DND-41 (cell line): ENCODE measurements around the gene SMIM44.

Experiments used
- ATAC-seq: fragments of 200-7000 bp; cut with Tn5 transposase; 3 replicates; pipeline ENCODE4 v1.9.1; 2021; ENCODE audit warnings: low read depth; ENCODE audit not compliant: insufficient read depth
- DNase-seq: peaks from one replicate; pipeline ENCODE4 v3.0.0-alpha.2; 2020
- H2AFZ ChIP-seq: 2 replicates; pipeline ENCODE4 v1.6.0; 2012; ENCODE audit warnings: low read depth, low read length
- H3K27ac ChIP-seq: 2 replicates; pipeline ENCODE4 v1.5.1; 2012; ENCODE audit warnings: low read length, inconsistent platforms
- H3K27me3 ChIP-seq: fragments of 200-600 bp; sonication (generic); 2 replicates; pipeline ENCODE4 v1.6.0; 2012; ENCODE audit warnings: low read length, mild to moderate bottlenecking, inconsistent platforms; ENCODE audit not compliant: insufficient read depth, poor library complexity
- H3K36me3 ChIP-seq: 2 replicates; pipeline ENCODE4 v1.5.1; 2012; ENCODE audit warnings: low read length, inconsistent platforms; ENCODE audit not compliant: insufficient read depth
- H3K4me1 ChIP-seq: 2 replicates; pipeline ENCODE4 v1.5.1; 2012; ENCODE audit warnings: mild to moderate bottlenecking, low read length; ENCODE audit not compliant: insufficient read depth
- H3K4me2 ChIP-seq: 2 replicates; pipeline ENCODE4 v1.6.0; 2012; ENCODE audit warnings: mild to moderate bottlenecking, moderate library complexity, low read length, inconsistent platforms; ENCODE audit not compliant: insufficient read depth
- H3K4me3 ChIP-seq, 2 experiments: fragments of 200-600 bp in 1 of 2; shearing (Covaris generic) in 1 of 2; 2 replicates each; pipeline ENCODE4 v1.5.1; 2012 to 2016; ENCODE audit warnings: inconsistent platforms in 2 of 2, low read length in 2 of 2, mild to moderate bottlenecking in 2 of 2, low read depth in 1 of 2, moderate library complexity in 1 of 2
- H3K79me2 ChIP-seq: 2 replicates; pipeline ENCODE4 v1.6.0; 2012; ENCODE audit warnings: low read length, inconsistent platforms; ENCODE audit not compliant: insufficient read depth
- H3K9ac ChIP-seq: 2 replicates; pipeline ENCODE4 v1.6.0; 2012; ENCODE audit warnings: low read depth, mild to moderate bottlenecking, inconsistent platforms, low read length, moderate library complexity
- H3K9me3 ChIP-seq: 2 replicates; pipeline ENCODE4 v1.5.1; 2012; ENCODE audit warnings: low read length, moderate library complexity, mild to moderate bottlenecking, inconsistent platforms; ENCODE audit not compliant: insufficient read depth, severe bottlenecking
- H4K20me1 ChIP-seq: 2 replicates; pipeline ENCODE4 v1.6.0; 2012; ENCODE audit warnings: low read length; ENCODE audit not compliant: insufficient read depth
- EZH2 ChIP-seq: IDR thresholded peaks from 3 replicates; pipeline ENCODE4 v1.6.1; 2012; ENCODE audit warnings: borderline replicate concordance, low read depth, mild to moderate bottlenecking, moderate library complexity, low read length, inconsistent platforms; ENCODE audit not compliant: severe bottlenecking
- TF ChIP-seq, protein P1 (sequence below): IDR thresholded peaks from 2 replicates; pipeline ENCODE4 v1.5.1; 2012; ENCODE audit warnings: borderline replicate concordance, low read length, moderate library complexity, mild to moderate bottlenecking; ENCODE audit not compliant: poor library complexity, severe bottlenecking; ENCODE audit errors: extremely low read depth

Gene SMIM44

DNA sequence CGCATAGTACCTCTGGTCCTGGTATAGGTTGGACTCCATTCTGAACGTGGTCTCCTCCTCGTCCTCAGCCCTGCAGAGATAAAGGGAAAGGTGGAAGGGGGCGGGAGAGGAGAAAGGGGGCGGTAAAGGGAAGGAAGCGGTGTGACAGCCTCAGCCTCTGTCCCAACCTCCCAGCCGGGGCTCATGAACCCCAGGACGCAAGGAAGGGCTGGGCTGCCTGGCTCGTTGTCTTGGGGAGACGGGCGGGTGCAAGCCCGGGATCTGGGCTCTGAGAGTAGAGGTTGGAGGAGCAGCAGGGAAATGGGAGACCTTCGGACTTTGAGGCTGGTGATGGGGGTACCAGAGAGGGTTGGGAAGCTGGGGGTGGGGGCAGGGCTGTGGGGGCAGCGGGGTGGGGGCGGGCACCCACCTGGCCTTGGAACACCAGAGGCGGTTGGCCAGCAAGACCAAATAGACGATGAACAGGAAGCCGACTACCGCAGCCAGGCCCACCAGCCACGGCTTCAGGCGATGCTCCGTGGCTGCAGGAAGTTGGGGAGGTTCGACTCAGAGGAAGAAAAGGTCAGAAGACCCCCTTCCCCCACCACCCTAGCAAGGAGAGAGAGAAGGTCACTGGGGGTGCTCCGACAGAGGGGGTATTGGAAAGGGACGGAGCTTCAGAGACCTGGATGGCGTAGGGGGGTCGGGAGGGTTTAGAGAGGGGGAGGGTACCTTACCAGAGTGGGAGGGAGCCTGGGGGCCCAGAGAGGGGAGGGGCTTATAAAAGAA is 4.6 kb downstream of the SMIM44 start:
- DNase-seq, result peak; percentile 87
- peak overlapping the region; percentile 65 for H3K9ac ChIP-seq

DNA sequence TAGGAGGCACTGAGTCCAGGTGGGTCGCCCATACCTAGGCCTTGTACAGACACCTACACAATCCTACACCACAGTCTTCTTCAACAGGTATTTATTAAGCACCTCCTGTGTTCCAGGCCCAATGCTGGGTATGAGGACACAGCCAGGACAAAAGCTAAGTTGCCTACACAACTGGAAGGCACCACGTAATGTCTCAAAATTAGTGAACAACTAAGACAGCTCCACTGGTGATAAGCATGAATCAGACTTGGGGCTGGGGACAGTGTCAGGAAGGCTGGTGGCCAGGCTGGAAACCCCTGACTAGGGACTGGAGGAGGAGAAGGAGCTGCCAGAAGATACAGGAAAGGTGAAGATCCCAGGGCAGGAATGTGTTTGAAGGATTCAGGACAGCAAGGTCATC is 5.3 kb downstream of the SMIM44 start:
- TF ChIP-seq EZH2, result no peak
- TF ChIP-seq, protein P1, sequence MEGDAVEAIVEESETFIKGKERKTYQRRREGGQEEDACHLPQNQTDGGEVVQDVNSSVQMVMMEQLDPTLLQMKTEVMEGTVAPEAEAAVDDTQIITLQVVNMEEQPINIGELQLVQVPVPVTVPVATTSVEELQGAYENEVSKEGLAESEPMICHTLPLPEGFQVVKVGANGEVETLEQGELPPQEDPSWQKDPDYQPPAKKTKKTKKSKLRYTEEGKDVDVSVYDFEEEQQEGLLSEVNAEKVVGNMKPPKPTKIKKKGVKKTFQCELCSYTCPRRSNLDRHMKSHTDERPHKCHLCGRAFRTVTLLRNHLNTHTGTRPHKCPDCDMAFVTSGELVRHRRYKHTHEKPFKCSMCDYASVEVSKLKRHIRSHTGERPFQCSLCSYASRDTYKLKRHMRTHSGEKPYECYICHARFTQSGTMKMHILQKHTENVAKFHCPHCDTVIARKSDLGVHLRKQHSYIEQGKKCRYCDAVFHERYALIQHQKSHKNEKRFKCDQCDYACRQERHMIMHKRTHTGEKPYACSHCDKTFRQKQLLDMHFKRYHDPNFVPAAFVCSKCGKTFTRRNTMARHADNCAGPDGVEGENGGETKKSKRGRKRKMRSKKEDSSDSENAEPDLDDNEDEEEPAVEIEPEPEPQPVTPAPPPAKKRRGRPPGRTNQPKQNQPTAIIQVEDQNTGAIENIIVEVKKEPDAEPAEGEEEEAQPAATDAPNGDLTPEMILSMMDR, result no peak
- no peak for DNase-seq
- no peak for ATAC-seq
- Histone ChIP-seq H2AFZ (0 out of 2 replicates have a peak overlapping the region, but pooled peaks have one; percentile 59), H4K20me1 (no peaks in the 10 kb centered on the region), H3K4me2 (peak overlapping the region; percentile 68), H3K4me1 (peaks cover 31% of the 10 kb centered on the region), H3K9me3 (no peaks in the 10 kb centered on the region), H3K36me3 (no peaks in the 10 kb centered on the region; the same call in 1 of the 2 replicates), H3K4me3 (peak overlapping the region in 1 of 2 experiments; percentile 59; a peak in 2 of 4 replicates), H3K9ac (peak overlapping the region; percentile 65), H3K27me3 (no peaks in the 10 kb centered on the region), H3K27ac (peak overlapping the region; percentile 90), H3K79me2 (no peaks in the 10 kb centered on the region)

More for the DNA sequence above, 4.6 kb downstream of the SMIM44 start:
- Histone ChIP-seq H3K79me2 (no peaks in the 10 kb centered on the region), H3K4me2 (peak overlapping the region; percentile 68), H3K9me3 (no peaks in the 10 kb centered on the region), H4K20me1 (no peaks in the 10 kb centered on the region), H2AFZ (peak overlapping the region; percentile 59), H3K36me3 (no peaks in the 10 kb centered on the region; the same call in 1 of the 2 replicates), H3K27me3 (no peaks in the 10 kb centered on the region), H3K4me3 (peak overlapping the region; percentile 16 to 59; a peak in 3 of 4 replicates), H3K4me1 (peaks cover 31% of the 10 kb centered on the region), H3K27ac (peak overlapping the region; percentile 90)
- no peak for TF ChIP-seq EZH2
- TF ChIP-seq, protein P1, result peak; percentile 10
- ATAC-seq, result peak; percentile 68

DNA sequence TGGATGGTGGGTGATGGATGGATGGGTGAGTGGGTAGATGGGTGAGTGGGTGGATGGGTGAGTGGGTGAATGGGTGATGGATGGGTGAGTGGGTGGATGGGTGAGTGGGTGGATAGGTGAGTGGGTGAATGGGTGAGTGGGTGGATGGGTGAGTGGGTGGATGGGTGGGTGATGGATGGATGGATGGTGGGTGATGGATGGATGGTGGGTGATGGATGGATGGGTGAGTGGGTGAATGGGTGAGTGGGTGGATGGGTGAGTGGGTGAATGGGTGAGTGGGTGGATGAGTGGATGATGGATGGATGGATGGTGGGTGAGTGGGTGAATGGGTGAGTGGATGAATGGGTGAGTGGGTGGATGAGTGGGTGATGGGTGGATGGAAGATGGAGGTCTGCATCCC is 5.7 kb downstream of the SMIM44 start:
- H3K9ac ChIP-seq, result no peak overlapping the region
- no peak for TF ChIP-seq EZH2
- TF ChIP-seq, protein P1, result no peak
- H4K20me1 ChIP-seq, result no peaks in the 10 kb centered on the region
- peak overlapping the region; percentile 68; the same call in 1 of the 2 replicates for H3K4me2 ChIP-seq
- H3K4me1 ChIP-seq, result peaks cover 31% of the 10 kb centered on the region
- no peak for DNase-seq
- H3K79me2 ChIP-seq, result no peaks in the 10 kb centered on the region
- no peaks in the 10 kb centered on the region for H3K9me3 ChIP-seq
- H2AFZ ChIP-seq, result no peak overlapping the region
- H3K27ac ChIP-seq, result peak overlapping the region; percentile 90
- H3K36me3 ChIP-seq, result no peaks in the 10 kb centered on the region; the same call in 1 of the 2 replicates
- H3K4me3 ChIP-seq, result no peak overlapping the region; a peak in 1 of 4 replicates
- no peaks in the 10 kb centered on the region for H3K27me3 ChIP-seq
- no peak for ATAC-seq
